HG03439 (cell line): Measurements from ENCODE around the gene NFXL1.
"Not testable (repeated sequence)": the region's sequence is repeated elsewhere in the genome, so short reads cannot be mapped to it uniquely, and the experiment has no call there.

Experiments used
- ATAC-seq: cut with Tn5 transposase; IDR thresholded peaks from one replicate; pipeline ENCODE4 v1.9.1; 2021; ENCODE audit warnings: mild to moderate bottlenecking, moderate library complexity; ENCODE audit not compliant: unreplicated experiment

NFXL1 gene

GRCh38 chr4:47914220-47914925 is at the start of gene NFXL1:
Gene NFXL1, minus strand, starts transcription at chr4:47914583. Its CDS starts 380 bp downstream, at chr4:47914203.
- peak; percentile 98 for ATAC-seq

GRCh38 chr4:47954677-47955076 is 40.3 kb upstream of the NFXL1 start:
- ATAC-seq: no peak

- no peak for ATAC-seq
Observed at GRCh38 chr4:47954245-47954644, 39.9 kb upstream of the NFXL1 start.

- ATAC-seq: no peak
Observed at GRCh38 chr4:47945930-47946726, 31.7 kb upstream of the NFXL1 start.

- no peak for ATAC-seq
Observed at GRCh38 chr4:47942081-47942819, 27.9 kb upstream of the NFXL1 start.

- no peak for ATAC-seq
Observed at GRCh38 chr4:47939456-47939855, 25.1 kb upstream of the NFXL1 start.

GRCh38 chr4:47936336-47936735 is 22.0 kb upstream of the NFXL1 start:
- no peak for ATAC-seq

- ATAC-seq: no peak
Observed at GRCh38 chr4:47933840-47934239, 19.5 kb upstream of the NFXL1 start.

- no peak for ATAC-seq
Observed at GRCh38 chr4:47930971-47931804, 16.8 kb upstream of the NFXL1 start.

- ATAC-seq: no peak
Observed at GRCh38 chr4:47929682-47930201, 15.4 kb upstream of the NFXL1 start.

GRCh38 chr4:47926667-47927258 is 12.4 kb upstream of the NFXL1 start:
- ATAC-seq: peak; percentile 94

GRCh38 chr4:47923261-47923608 is 8.9 kb upstream of the NFXL1 start:
- ATAC-seq: not testable (repeated sequence)

- not testable (repeated sequence) for ATAC-seq
Observed at GRCh38 chr4:47922436-47923260, 8.3 kb upstream of the NFXL1 start.

- ATAC-seq: not testable (repeated sequence)
Observed at GRCh38 chr4:47917163-47917562, 2.8 kb upstream of the NFXL1 start.

GRCh38 chr4:47915378-47915777 is 995 bp upstream of the NFXL1 start:
- no peak for ATAC-seq

GRCh38 chr4:47914926-47915237 is 499 bp upstream of the NFXL1 start:
- ATAC-seq: peak; percentile 30

- ATAC-seq: peak; percentile 28
Observed at GRCh38 chr4:47913861-47914219, 543 bp downstream of the NFXL1 start.

GRCh38 chr4:47913330-47913729 is 1.1 kb downstream of the NFXL1 start:
- no peak for ATAC-seq

- ATAC-seq: no peak
Observed at GRCh38 chr4:47907089-47907646, 7.2 kb downstream of the NFXL1 start.
